H1 (cell line): Measurements from ENCODE around the gene TIE1. TPM values are rescaled to one million over a fixed set of nuclear protein-coding genes. Genes with fewer than 3 reads are reported as not detected.

Source experiments
- CTCF ChIA-PET: fragments of 300-600 bp; sonication (Branson Sonifier 250); formaldehyde crosslinking; loops from one replicate; lab custom pipeline; 2021; ENCODE audit not compliant: partially characterized antibody; lab: Charles Lee
- POLR2A ChIA-PET: fragments of 300-600 bp; sonication (Branson Sonifier 250); formaldehyde crosslinking; loops from one replicate; lab custom pipeline; 2021; ENCODE audit warnings: inconsistent platforms; ENCODE audit not compliant: partially characterized antibody; lab: Charles Lee
- DNase-seq, 2 experiments: peaks; one replicate each; pipeline versions ENCODE4 v3.0.0 to v3.0.0-alpha.2; 2010 to 2022; ENCODE audit warnings: low spot score in 2 of 2, low read depth in 1 of 2, mixed read lengths in 1 of 2
- FAIRE-seq: peaks from 2 replicates; lab custom pipeline; 2011; peaks lifted over from hg19 to GRCh38; lab: Jason Lieb, UNC
- H2AFZ ChIP-seq: 2 replicates; pipeline ENCODE4 v1.8.1; 2012; ENCODE audit warnings: low read length, inconsistent platforms
- H2AK5ac ChIP-seq: 2 replicates; pipeline ENCODE4 v1.6.1; 2013; ENCODE audit warnings: low read depth, low read length
- H2BK120ac ChIP-seq: replicated peaks from 2 replicates; pipeline ENCODE3; 2013; ENCODE audit warnings: low read depth, low read length, inconsistent platforms
- H2BK12ac ChIP-seq: 2 replicates; pipeline ENCODE4 v1.6.1; 2013; ENCODE audit warnings: low read depth, low read length
- H2BK15ac ChIP-seq: 2 replicates; pipeline ENCODE4 v1.6.1; 2013; ENCODE audit warnings: low read length
- H2BK20ac ChIP-seq: 2 replicates; pipeline ENCODE4 v1.6.1; 2013; ENCODE audit warnings: low read length
- H2BK5ac ChIP-seq: 2 replicates; pipeline ENCODE4 v1.6.1; 2013; ENCODE audit warnings: low read depth, low read length
- H3K14ac ChIP-seq: 2 replicates; pipeline ENCODE4 v1.6.1; 2013; ENCODE audit warnings: inconsistent platforms; ENCODE audit not compliant: insufficient read length
- H3K18ac ChIP-seq: 2 replicates; pipeline ENCODE4 v1.6.1; 2013; ENCODE audit warnings: low read length; ENCODE audit errors: extremely low read depth
- H3K23ac ChIP-seq: 2 replicates; pipeline ENCODE4 v1.6.1; 2013; ENCODE audit warnings: inconsistent platforms; ENCODE audit not compliant: insufficient read length
- H3K23me2 ChIP-seq: 2 replicates; pipeline ENCODE4 v1.6.1; 2013; ENCODE audit warnings: low read depth, low read length
- H3K27ac ChIP-seq: 2 replicates; pipeline ENCODE4 v1.6.1; 2011; ENCODE audit warnings: low read depth, low read length, inconsistent platforms
- H3K27me3 ChIP-seq, 4 experiments: replicated peaks in 1 of 4; 1 replicate in 1 of 4; 2 replicates in 3 of 4; pipeline versions ENCODE4 v1.6.1 to v1.8.1; 2011 to 2013; ENCODE audit warnings: low read length in 3 of 4, mild to moderate bottlenecking in 3 of 4, inconsistent platforms in 2 of 4, mixed read lengths in 2 of 4, moderate library complexity in 1 of 4; ENCODE audit not compliant: control insufficient read depth in 3 of 4, insufficient read depth in 3 of 4; ENCODE audit errors: extremely low read depth in 1 of 4
- H3K36me3 ChIP-seq, 4 experiments: 2 replicates each; pipeline versions ENCODE4 v1.6.1 to v1.8.1; 2011 to 2013; ENCODE audit warnings: mild to moderate bottlenecking in 4 of 4, low read length in 3 of 4, moderate library complexity in 2 of 4, control low read depth in 1 of 4, inconsistent platforms in 1 of 4; ENCODE audit not compliant: insufficient read depth in 4 of 4, control insufficient read depth in 2 of 4
- H3K4ac ChIP-seq: replicated peaks from 2 replicates; pipeline ENCODE3; 2013; ENCODE audit warnings: low read length, low read depth, mixed read lengths, inconsistent platforms; ENCODE audit not compliant: insufficient read length
- H3K4me1 ChIP-seq, 4 experiments: replicated peaks in 1 of 4; 1 replicate in 1 of 4; 2 replicates in 3 of 4; pipeline versions ENCODE4 v1.6.1 to v1.8.1; 2011 to 2013; ENCODE audit warnings: low read length in 3 of 4, inconsistent platforms in 2 of 4, mixed read lengths in 1 of 4; ENCODE audit not compliant: insufficient read depth in 4 of 4, control insufficient read depth in 3 of 4
- H3K4me2 ChIP-seq, 2 experiments: 2 replicates each; pipeline versions ENCODE4 v1.6.1 to v1.8.1; 2011 to 2013; ENCODE audit warnings: low read depth in 2 of 2, low read length in 2 of 2, control low read depth in 1 of 2, inconsistent platforms in 1 of 2, mild to moderate bottlenecking in 1 of 2; ENCODE audit not compliant: insufficient read depth in 1 of 2
- H3K4me3 ChIP-seq, 4 experiments: fragments of 200-600, 300-600 bp in 1 of 4; sonication (generic), shearing (Covaris generic), sonication (Bioruptor Twin) in 1 of 4; 2 replicates each; pipeline versions ENCODE4 v1.5.1 to v1.8.1; 2011 to 2016; ENCODE audit warnings: low read length in 4 of 4, low read depth in 3 of 4, control low read depth in 2 of 4, inconsistent platforms in 2 of 4, mild to moderate bottlenecking in 2 of 4, mixed read lengths in 1 of 4, moderate library complexity in 1 of 4; ENCODE audit not compliant: insufficient read depth in 2 of 4; ENCODE audit errors: extremely low read depth in 1 of 4
- H3K56ac ChIP-seq: replicated peaks from 2 replicates; pipeline ENCODE3; 2013; ENCODE audit warnings: low read depth, mild to moderate bottlenecking, mixed read lengths, low read length, inconsistent platforms; ENCODE audit not compliant: insufficient read length
- H3K79me1 ChIP-seq: 2 replicates; pipeline ENCODE4 v1.6.1; 2013; ENCODE audit warnings: low read depth, low read length, control low read depth
- H3K79me2 ChIP-seq, 2 experiments: 2 replicates each; pipeline versions ENCODE4 v1.6.1 to v1.8.1; 2012 to 2013; ENCODE audit warnings: low read length in 2 of 2, mild to moderate bottlenecking in 2 of 2, inconsistent platforms in 1 of 2; ENCODE audit not compliant: insufficient read depth in 2 of 2, control insufficient read depth in 1 of 2
- H3K9ac ChIP-seq, 4 experiments: replicated peaks in 1 of 4; 1 replicate in 1 of 4; 2 replicates in 3 of 4; pipeline versions ENCODE4 v1.6.1 to v1.8.1; 2011 to 2013; ENCODE audit warnings: low read depth in 3 of 4, low read length in 3 of 4, control low read depth in 2 of 4, mild to moderate bottlenecking in 2 of 4, moderate library complexity in 2 of 4, inconsistent platforms in 1 of 4; ENCODE audit errors: extremely low read depth in 1 of 4
- H3K9me3 ChIP-seq, 2 experiments: 2 replicates each; pipeline versions ENCODE4 v1.6.1 to v1.8.1; 2012 to 2013; ENCODE audit warnings: mild to moderate bottlenecking in 2 of 2, moderate library complexity in 2 of 2, control low read depth in 1 of 2, inconsistent platforms in 1 of 2, low read depth in 1 of 2, low read length in 1 of 2, mixed read lengths in 1 of 2; ENCODE audit not compliant: insufficient read depth in 2 of 2
- H4K20me1 ChIP-seq, 2 experiments: replicated peaks in 1 of 2; 2 replicates each; pipeline versions ENCODE3 to v1.8.1; 2011 to 2013; ENCODE audit warnings: inconsistent platforms in 2 of 2, low read length in 2 of 2, mild to moderate bottlenecking in 1 of 2; ENCODE audit not compliant: insufficient read depth in 2 of 2, control insufficient read depth in 1 of 2
- H4K5ac ChIP-seq: 2 replicates; pipeline ENCODE4 v1.6.1; 2013; ENCODE audit warnings: low read length, low read depth, mixed read lengths, inconsistent platforms; ENCODE audit not compliant: insufficient read length
- H4K8ac ChIP-seq: 2 replicates; pipeline ENCODE4 v1.8.0; 2013; ENCODE audit warnings: mild to moderate bottlenecking, moderate library complexity, low read length, inconsistent platforms; ENCODE audit not compliant: insufficient read depth; ENCODE audit errors: extremely low read depth
- H4K91ac ChIP-seq: replicated peaks from 2 replicates; pipeline ENCODE3; 2013; ENCODE audit warnings: low read length, mixed read lengths, inconsistent platforms; ENCODE audit not compliant: insufficient read length
- ASH2L ChIP-seq: fragments of 200-600, 300-600 bp; sonication (generic); IDR thresholded peaks from one replicate; pipeline ENCODE4 v1.7.1; 2017; ENCODE audit warnings: low read length
- KDM4A ChIP-seq: IDR thresholded peaks from one replicate; pipeline ENCODE4 v1.7.1; 2012; ENCODE audit warnings: low read depth, mild to moderate bottlenecking, moderate library complexity, low read length, inconsistent platforms; ENCODE audit not compliant: severe bottlenecking
- PHF8 ChIP-seq: fragments of 200-600 bp; sonication (generic); conservative IDR thresholded peaks from 2 replicates; pipeline ENCODE4 v1.7.1; 2012; ENCODE audit warnings: low read depth, mild to moderate bottlenecking, inconsistent platforms, low read length, moderate library complexity
- SAP30 ChIP-seq: fragments of 300-600 bp; sonication (generic); IDR thresholded peaks from 2 replicates; pipeline ENCODE4 v1.7.1; 2012; ENCODE audit warnings: low read length, moderate library complexity, mild to moderate bottlenecking, inconsistent platforms; ENCODE audit not compliant: insufficient read depth, insufficient replicate concordance
- SIN3A ChIP-seq, 2 experiments: IDR thresholded peaks in 1 of 2; conservative IDR thresholded peaks in 1 of 2; 2 replicates each; pipeline ENCODE4 v1.6.1; 2011 to 2012; ENCODE audit warnings: low read length in 2 of 2, improper control_type of control experiment in 1 of 2, low read depth in 1 of 2, mild to moderate bottlenecking in 1 of 2
- TAF1 ChIP-seq: IDR thresholded peaks from 2 replicates; pipeline ENCODE4 v1.6.1; 2011; ENCODE audit warnings: mild to moderate bottlenecking, low read depth, low read length
- TAF7 ChIP-seq: optimal IDR thresholded peaks from 2 replicates; pipeline ENCODE3; 2011; ENCODE audit warnings: low read depth, mild to moderate bottlenecking, inconsistent platforms, low read length, moderate library complexity, borderline replicate concordance
- WGBS, 2 experiments: shearing (Covaris generic) in 1 of 2; methylation state at CpG; one replicate each; pipeline versions ENCODE4 v1.1.6 to v1.1.7; 2013 to 2015; ENCODE audit warnings: low lambda C conversion rate in 2 of 2, mixed read lengths in 2 of 2, inconsistent platforms in 1 of 2, low coverage in 1 of 2, missing lambda C conversion rate in 1 of 2; ENCODE audit not compliant: insufficient replicate concordance in 2 of 2, insufficient coverage in 1 of 2, insufficient read length in 1 of 2; ENCODE audit errors: extremely low coverage in 1 of 2, missing lambda C conversion rate in 1 of 2; 5-methylcytosine and 5-hydroxymethylcytosine counted together
- polyA plus RNA-seq, 7 experiments: library from polyadenylated mRNA; depleted of rRNA in 3 of 7; stranded (reverse) in 5 of 7; unstranded in 2 of 7; fragments of >200 nt in 5 of 7; fragments of 200-250 nt in 2 of 7; gene quantifications; 1 replicate in 5 of 7; 2 replicates in 1 of 7; 4 replicates in 1 of 7; pipeline versions ENCODE4 v1.2.1 to v1.2.3, GENCODE V29; 2011 to 2013; ENCODE audit warnings: missing spikeins in 2 of 7, mixed read lengths in 2 of 7
- total RNA-seq: library from RNA; stranded (reverse); fragmentation: NEBNext Ultra II Directional; extraction: Animal tissue kit (Norgen Biotek cat#: 25700); gene quantifications from 2 replicates; pipeline ENCODE4 v1.2.1, GENCODE V29; 2021

The TIE1 gene
- total and polyA plus RNA-seq, 2 of the 8 experiments (the other 6 are each of a cell fraction or from before 2014, with no cell fraction given), result 0.74 to 2.2 TPM

DNA sequence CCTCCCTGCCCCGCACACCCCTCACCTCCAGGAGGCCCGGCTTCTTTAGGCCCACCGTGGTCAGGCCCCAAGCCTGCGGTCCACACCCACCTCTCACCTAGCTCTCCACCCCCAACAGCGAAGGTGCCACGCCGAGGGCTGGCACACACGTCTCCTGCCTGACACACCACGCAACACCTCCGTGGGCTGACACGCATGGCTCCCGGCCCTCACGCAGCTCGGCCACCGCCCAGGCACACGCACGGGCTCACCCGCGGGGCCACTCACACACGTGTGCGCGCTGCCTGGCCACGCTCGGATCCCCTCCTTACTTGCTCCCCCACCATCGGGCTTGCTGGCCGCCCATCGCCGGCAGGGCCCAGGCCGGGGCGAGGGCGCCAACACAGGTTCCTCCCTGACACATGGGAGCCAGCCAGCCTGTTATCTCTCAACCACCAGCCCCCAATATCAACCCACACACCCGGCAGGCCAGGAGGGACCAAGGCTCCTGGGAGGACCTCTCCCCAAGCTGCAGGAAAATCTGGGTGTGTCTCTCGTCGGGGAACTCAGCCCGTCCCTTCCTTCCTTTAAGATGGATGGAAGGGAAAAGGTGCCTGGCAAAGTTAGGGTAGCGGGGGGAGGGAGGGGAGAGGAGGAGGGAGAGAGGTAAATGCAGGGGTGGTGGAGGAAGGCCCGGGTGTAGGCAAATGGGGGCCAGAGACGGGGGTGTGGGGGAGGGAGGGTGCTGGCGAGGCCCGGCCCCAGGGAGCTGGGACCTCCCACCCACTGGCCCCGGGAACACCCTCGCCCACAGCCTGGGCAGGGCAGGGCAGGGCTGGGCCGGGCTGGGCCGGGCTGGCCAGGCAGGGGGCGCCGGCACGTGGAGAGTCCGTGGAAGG is 66.5 kb downstream of the TIE1 start:
- Histone ChIP-seq H3K18ac (peak overlapping the region; percentile 95), H3K23me2 (peaks cover 13% of the 10 kb centered on the region), H2AFZ (no peak overlapping the region), H4K5ac (peak overlapping the region; percentile 36), H2BK5ac (peak overlapping the region; percentile 87; the same call in 1 of the 2 replicates), H3K27me3 (no peaks in the 10 kb centered on the region), H2BK15ac (peak overlapping the region; percentile 97), H2AK5ac (peak overlapping the region; percentile 94; the same call in 1 of the 2 replicates), H4K8ac (peak overlapping the region; percentile 72), H2BK12ac (peak overlapping the region; percentile 90; the same call in 1 of the 2 replicates), H4K20me1 (peaks cover 2 to 14% of the 10 kb centered on the region in 2 experiments), H3K4me2 (peak overlapping the region; percentile 93 to 96), H4K91ac (peak overlapping the region; percentile 96), H3K9me3 (no peaks in the 10 kb centered on the region), H3K14ac (no peak overlapping the region), H3K4ac (peak overlapping the region; percentile 93), H3K23ac (no peak overlapping the region), H3K4me1 (peaks cover 4 to 21% (median 13%) of the 10 kb centered on the region in 4 experiments), H3K27ac (0 out of 2 replicates have a peak overlapping the region, but pooled peaks have one; percentile 20), H3K56ac (peak overlapping the region; percentile 51)
- FAIRE-seq (no peak), DNase-seq (peak in 1 of 2 experiments; percentile 60)
- POLR2A ChIA-PET, result interaction anchor here (0.8 to 3.9 kb wide), 12 partner anchors 9 to 551 kb away, joined by 3 to 33 read pairs (median 4); partner anchors contain the start of genes CDC20, HYI, MED8 and SZT2
- TF ChIP-seq TAF7, result no peak
- peak; percentile 1 for TF ChIP-seq KDM4A
- TF ChIP-seq ASH2L, result peak; percentile 1
- no peak for TF ChIP-seq TAF1
- TF ChIP-seq SIN3A (conservative IDR thresholded peaks at IDR 0.05 in 1 of 2, IDR thresholded peaks at IDR 0.05 in 1 of 2; ENCODE audit: low read depth in 1 of 2, low read length in 2 of 2), result peak in 1 of 2 experiments; percentile 10; a peak in 1 of 4 replicates
- TF ChIP-seq PHF8, result 0 out of 2 replicates have a peak, but pooled peaks have one; percentile 48
- peak; percentile 61 for TF ChIP-seq SAP30
- TF ChIP-seq, all 59 proteins: peak for 5
- Histone ChIP-seq H3K4me3 (peak overlapping the region; percentile 33 to 68 (median 58)), H3K79me2 (no peaks in the 10 kb centered on the region; a peak in 1 of 4 replicates), H3K9ac (peak overlapping the region in 3 of 4 experiments; percentile 26 to 42 (median 40); a peak in 5 of 7 replicates), H3K36me3 (peaks cover 4 to 30% (median 13%) of the 10 kb centered on the region in 4 experiments; a peak in 6 of 8 replicates), H2BK120ac (no peak overlapping the region), H2BK20ac (no peak overlapping the region), H3K79me1 (peaks cover 8% of the 10 kb centered on the region)
- WGBS, 2 experiments, result 7% methylated on average over 32 of the region's 48 CpGs; no CpG with 5 or more reads in 1 of the 2 experiments
- CTCF ChIA-PET, result interaction anchor here (1.0 to 2.8 kb wide), 6 partner anchors 10 to 203 kb away, joined by 3 to 12 read pairs (median 6); no protein-coding TSS in a partner anchor
